Endometrium (tissue), 2 donors: ENCODE measurements around the gene ARID1B.

Experiments used
- FAIRE-seq: peaks from 2 replicates; lab custom pipeline; 2012; peaks lifted over from hg19 to GRCh38; lab: Jason Lieb, UNC
- donor health status: control.
- donor health status: control.

ARID1B gene

GRCh38 chr6:157230910-157231309 lies 453.7 kb downstream of the ARID1B start:
- no peak for FAIRE-seq

GRCh38 chr6:157232161-157232895 lies 455.1 kb downstream of the ARID1B start:
- FAIRE-seq = no peak

DNA sequence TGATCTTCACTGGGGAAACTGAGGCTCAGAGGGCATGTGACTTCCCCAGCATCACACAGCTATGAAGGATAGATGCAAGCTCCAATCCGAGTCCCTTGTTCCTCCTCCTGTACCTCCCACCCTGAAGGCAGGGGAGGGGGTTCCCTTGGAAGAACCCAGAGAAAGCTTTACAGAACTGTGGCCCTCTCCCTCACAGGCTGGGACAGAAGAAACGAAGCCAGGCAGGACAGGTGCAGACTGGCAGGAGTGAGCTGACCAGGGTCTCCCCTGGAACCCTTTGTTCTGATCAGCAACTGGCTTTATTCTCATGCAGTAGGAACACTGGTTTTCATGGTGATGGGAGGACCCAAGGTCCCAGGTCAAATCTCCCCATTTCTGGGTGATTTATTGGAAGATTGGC lies 456.0 kb downstream of the ARID1B start:
- FAIRE-seq = no peak

DNA sequence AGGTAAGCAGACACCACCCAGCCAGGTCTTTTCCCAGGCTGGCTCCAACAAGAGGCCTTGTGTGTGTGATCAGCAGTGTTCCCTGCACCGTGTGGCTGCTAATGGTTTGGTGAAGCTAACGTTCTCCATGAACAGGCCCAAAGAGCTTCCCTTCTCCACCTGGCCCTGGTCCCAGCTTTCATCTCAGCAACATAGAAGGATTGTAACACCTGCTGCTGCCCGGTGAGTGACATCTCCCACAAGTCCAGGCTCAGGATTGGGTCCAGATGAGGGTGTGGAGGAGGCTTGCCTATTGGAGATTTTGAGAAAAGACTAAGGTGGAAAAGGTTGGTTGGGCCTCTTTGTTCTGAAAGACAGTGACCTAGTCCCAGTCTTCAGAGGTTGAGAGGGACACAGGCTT lies 456.5 kb downstream of the ARID1B start:
- no peak for FAIRE-seq

GRCh38 chr6:157235600-157236039 lies 458.4 kb downstream of the ARID1B start:
- FAIRE-seq = no peak

GRCh38 chr6:157236040-157236725 lies 459.0 kb downstream of the ARID1B start:
- FAIRE-seq = no peak

GRCh38 chr6:157238346-157238745 lies 461.2 kb downstream of the ARID1B start:
- FAIRE-seq = no peak

DNA sequence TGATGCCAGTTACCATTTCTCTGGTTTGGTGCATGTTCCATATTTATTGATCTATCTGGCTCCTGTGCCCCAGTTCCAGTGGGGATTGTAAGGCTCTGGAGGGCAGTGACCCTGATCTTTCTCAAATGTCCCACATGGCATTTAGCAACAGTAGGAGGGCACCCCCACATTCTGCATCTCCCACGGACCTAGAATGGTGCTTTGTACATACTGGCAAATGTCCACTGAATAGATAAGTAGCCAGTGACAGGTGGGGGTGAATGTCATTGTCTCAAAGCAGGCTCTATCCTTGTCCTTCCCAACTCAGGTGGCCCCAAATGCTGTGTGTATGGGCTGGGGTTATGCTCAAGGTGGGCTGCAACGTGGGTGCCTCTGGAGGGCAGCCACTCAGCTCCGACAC lies 462.0 kb downstream of the ARID1B start:
- no peak for FAIRE-seq

GRCh38 chr6:157239671-157240058 lies 462.5 kb downstream of the ARID1B start:
- no peak for FAIRE-seq

GRCh38 chr6:157240059-157240959 lies 463.1 kb downstream of the ARID1B start:
- FAIRE-seq = no peak

DNA sequence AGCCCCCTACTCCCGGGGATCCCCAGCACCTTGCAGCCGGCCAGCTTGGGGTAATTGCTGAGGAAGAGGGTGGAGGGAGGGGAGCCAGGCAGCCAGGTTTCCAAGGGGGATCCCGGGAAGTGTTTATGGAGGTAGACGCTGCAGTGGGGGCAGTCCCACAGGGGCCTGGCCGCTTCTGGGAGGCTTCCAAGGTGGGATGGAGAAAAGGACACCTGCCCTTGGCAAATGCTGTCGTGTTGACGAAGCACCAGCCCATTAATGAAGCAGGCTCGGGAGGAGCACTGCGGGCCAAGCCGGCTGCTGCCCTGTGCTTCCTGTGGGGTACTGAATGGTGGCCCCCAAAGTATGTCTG lies 463.8 kb downstream of the ARID1B start:
- FAIRE-seq = no peak

DNA sequence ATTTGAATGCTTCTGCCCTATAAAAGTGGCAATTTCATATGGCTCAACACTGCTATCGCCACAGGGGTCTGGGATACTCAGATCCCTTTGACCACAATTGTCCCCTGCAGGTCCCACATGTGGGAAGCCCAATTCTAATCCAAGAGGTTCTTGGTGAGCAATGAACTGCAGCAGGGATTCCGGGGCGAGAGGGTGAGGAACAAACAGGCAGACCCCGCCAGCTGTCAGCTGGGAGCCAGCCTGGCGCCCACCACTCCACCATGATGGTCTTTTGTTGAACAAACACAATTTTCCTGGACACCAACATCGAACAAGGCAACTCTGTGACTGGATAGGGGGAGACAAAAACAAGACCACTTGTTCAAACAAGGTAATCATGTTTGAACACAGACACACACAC lies 465.6 kb downstream of the ARID1B start:
- FAIRE-seq = no peak

- FAIRE-seq = no peak
These were observed 467.0 kb downstream of the ARID1B start for GRCh38 chr6:157244175-157244574.

- no peak for FAIRE-seq
These were observed 467.6 kb downstream of the ARID1B start for GRCh38 chr6:157244780-157245179.

DNA sequence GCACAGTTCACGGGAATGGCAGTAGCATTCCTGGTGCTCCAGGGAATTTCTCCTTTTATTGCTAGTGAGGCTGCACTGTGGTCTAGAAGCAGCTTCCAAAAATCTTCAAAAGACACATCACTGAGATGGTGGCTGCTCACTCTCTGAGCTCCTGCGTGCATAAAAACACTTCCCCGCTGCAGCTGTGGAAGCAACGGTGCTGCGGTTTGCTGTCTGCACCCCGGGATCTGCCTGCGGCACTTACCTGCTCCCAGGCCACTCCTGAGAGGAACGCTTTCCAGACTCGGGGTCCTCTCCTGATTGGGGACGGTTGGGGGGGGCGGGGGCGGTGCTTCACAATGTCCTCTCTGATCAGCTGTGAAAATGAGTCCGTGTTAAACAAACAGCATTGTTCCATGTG lies 468.3 kb downstream of the ARID1B start:
- FAIRE-seq = no peak

- FAIRE-seq = no peak
These were observed 469.0 kb downstream of the ARID1B start for GRCh38 chr6:157246048-157246630.

DNA sequence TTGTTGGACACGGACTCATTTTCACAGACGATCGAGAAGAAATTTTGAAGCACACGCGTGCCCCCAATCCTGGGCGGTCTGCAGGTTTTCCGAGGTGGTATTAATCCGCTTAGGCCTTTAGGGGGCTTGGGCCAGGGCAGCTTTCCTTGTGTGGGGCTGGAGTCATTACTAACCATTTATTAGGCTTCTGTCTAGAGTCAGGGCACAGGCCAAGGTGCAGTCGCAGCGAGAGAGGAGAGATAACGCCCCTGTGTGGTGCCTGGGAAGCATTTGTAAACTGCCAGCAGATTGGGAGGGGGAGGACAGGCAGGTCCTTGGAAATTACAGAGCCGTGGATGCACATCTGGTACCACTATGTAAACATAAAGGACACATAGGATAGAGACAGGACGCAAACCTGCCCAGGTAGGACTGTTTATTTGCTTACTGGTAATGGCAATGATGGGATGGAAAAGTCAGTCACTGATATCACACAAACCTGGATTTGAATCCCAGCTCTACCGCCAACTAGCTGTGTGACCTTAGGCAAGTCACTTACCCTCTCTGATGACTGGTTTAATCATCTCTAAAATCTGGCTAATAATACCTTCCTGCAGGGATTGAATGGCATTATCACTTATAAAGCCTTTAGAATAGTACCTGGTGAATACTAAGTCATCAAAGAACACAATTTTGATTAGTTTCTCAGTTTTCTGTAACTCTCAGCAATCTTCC lies 469.8 kb downstream of the ARID1B start:
- no peak for FAIRE-seq

DNA sequence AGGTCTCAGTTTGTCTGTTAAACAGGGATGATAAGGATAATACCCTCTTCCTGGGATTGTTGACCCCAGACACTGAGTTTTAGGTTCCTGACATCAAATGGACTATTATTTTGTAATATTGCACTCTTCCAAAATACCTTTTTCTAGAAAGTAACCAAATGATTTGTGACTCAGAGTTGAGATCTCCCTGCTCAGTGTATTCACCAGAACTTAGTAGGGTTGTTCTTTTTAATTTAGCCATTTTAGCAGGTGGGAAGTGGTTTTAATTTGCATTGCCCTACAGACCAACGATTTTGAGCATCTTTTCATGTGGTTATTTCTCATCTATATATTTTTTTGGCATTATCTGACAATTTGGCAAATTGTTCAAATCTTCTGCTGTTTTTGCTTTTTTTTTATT lies 471.1 kb downstream of the ARID1B start:
- FAIRE-seq = no peak

DNA sequence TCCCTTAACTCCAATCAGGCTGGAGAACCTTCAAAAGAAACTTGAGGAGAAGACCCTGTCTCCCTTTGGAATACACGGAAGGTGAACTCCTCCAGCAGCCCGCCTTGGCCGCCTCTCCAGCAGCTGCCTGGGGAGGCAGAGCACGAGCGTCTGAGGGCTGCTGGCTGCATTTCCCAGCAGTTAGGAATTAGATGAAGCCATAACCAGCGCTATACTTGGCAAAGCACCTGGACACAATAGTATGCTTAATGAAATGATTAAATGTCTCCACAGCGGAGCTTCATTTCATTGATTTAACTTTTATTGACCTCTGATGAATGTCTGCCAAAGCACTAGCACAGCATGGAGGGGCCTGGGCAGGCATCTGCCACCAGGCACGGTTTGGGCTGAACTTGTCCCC lies 472.6 kb downstream of the ARID1B start:
- FAIRE-seq = no peak

GRCh38 chr6:157251586-157252247 lies 474.5 kb downstream of the ARID1B start:
- FAIRE-seq = no peak

DNA sequence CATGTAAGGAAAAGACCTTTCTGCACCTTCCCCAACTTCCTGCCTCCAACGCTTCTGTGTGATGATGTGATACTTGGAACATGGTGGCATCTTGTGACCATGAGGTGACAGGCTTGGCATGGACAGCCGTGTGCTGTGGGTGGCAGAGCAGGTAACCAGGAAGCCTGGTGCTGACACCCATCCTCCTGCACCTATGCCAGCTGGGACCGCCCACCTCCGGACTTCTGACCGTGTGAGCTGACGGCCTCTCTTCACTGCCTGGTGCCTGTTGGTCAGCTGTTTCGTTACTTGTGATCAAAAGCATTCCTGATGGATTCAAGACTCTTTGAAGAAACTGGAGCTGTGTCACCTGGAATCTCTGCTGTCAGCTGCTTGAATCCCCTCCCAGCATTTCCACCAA lies 475.8 kb downstream of the ARID1B start:
- no peak for FAIRE-seq
